HG02571 (cell line): Measurements from ENCODE around the gene FNIP2.
"Not testable (repeated sequence)": the region's sequence is repeated elsewhere in the genome, so short reads cannot be mapped to it uniquely, and the experiment has no call there.

Experiments
- ATAC-seq: cut with Tn5 transposase; IDR thresholded peaks from one replicate; pipeline ENCODE4 v1.9.1; 2021; ENCODE audit warnings: mild to moderate bottlenecking, moderate library complexity; ENCODE audit not compliant: unreplicated experiment

The FNIP2 gene

GRCh38 chr4:158768555-158769174, at the start of gene FNIP2:
FNIP2 (plus strand) TSS chr4:158769026; CDS start chr4:158769213, 187 bp downstream.
- ATAC-seq: peak; percentile 85

DNA sequence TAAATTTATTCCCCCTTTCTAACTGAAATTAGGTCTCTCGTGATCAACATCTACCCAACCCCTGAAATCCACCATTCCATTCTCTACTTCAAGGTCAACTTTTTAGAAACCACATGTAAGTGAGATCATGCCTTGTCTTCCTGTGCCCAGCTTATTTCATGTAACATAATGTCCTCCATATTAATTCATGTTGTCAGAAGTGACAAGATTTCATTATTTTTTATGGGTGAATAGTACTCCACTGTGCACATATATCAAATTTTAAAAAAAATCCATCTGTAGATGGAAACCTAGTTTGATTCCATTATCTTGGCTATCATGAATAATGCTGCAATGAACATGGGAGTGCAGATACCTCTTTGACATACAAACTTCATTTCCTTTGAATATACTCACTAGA, 47.1 kb upstream of the FNIP2 start:
- ATAC-seq: no peak

- ATAC-seq: peak; percentile 6
Observed at GRCh38 chr4:158722291-158722916, 46.4 kb upstream of the FNIP2 start.

GRCh38 chr4:158722917-158723793, 45.7 kb upstream of the FNIP2 start, which contains the start of gene PPID:
PPID (minus strand) TSS chr4:158723396; CDS start chr4:158723288, 108 bp downstream.
- ATAC-seq: peak; percentile 98

GRCh38 chr4:158724637-158725036, 44.2 kb upstream of the FNIP2 start:
- ATAC-seq: no peak

GRCh38 chr4:158726633-158727032, 42.2 kb upstream of the FNIP2 start:
- ATAC-seq: no peak

DNA sequence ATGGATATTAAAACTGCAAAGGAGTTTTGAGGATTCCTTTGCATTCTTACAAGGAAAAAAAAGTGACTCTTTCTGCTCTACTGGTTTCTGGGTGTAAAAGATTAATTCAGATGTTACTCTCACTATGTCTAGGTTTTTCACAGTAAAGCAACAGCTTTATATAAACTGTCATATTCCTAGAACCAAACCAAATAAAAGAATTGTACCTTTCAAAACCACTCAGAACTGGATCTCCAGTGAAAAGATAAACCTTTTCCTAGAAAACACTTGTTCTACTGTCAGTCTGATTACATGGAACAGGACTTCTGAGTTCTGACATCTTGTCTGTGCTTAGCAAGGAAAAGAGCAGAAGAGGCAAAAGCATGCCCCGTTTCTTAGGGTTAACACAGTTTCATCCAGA, 40.6 kb upstream of the FNIP2 start:
- ATAC-seq: no peak

DNA sequence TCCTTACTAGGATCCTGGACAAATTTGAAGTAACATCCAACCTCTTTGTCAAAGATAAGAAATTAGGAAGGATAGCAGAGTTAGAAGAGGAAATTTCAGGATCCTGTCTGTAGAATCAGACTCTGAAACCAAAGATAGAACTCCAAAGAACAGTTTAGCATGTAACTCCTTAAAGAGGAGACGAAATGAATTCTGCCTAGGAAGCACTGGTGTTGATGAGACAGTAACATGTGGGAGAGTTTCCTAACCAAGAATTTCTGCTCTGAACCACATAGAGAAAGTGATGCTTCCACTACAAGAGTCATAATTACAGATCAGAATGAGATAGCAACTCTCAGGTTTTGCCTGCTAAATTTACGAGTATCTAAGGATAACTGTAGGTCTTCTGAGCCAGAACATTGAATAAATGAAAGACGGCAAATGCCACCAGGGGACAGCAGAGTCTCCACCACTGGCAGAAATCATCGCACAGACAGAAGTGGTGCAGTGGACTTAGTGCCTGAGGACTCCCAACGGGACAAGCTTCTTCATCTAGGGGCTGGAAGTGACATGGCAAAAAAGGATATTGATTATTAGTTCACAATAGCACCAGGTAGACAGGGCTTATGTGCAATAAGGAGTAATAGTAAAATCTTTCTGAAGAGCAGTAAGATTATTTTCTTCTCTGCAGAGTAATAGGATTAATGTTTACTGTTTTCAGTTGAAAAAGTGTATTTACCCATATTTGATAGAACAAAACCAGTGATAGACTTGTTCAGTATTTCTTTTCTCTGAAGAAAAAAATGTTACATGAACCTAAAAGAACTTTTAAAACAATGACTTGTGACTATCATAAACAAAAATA, 38.9 kb upstream of the FNIP2 start:
- peak; percentile 92 for ATAC-seq

DNA sequence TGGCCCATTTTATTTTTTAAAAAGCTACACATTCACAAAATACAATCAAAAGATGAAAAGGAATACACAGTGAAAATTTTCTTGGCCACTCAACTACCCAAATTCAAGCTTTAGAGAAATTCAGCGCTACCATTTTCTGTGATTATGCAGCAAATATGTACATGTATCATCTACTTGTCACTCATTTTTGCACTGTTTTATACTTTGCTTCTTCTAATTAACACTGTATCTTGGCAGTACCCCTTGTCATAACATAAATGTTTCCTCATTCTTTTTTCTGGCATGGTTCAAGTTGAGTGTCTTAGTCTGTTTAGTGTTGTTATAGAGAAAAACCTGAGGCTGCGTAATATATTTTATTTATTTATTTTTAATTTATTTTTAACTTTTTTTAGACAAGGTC, 30.0 kb upstream of the FNIP2 start:
- no peak for ATAC-seq

GRCh38 chr4:158739600-158739999, 29.2 kb upstream of the FNIP2 start:
- ATAC-seq: no peak

DNA sequence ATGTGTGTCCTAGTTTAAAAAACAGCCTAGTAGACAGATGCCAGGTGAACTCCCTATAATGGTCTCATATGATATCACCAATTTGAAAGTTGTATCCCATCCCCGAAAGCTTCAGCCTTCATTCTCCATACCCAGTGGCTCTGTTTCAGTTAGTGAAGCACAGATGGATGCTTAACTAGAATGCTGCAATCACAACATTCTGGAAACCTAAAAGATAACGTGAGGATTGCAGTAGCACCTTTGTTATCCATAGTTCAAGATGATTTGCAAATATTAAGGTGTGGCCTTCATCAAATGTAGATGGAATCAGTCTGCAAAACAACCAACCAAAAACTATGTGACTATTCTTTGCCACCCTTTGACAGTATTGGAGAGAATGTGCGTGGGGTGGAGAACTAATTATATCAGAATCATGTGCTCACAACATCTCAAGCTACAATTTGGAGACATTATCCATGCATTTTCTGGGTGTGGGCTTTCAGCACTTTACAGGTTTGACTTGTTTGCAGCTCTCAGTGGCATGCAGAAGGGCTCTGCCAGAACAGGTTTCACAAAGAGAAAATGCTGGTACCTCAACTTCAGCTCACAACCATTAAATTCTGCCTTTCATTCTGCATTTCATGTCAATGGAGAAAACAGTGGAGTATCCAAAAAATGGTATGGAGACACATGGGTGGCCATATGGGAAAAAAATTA, 27.4 kb upstream of the FNIP2 start:
- ATAC-seq: no peak

- not testable (repeated sequence) for ATAC-seq
Observed at GRCh38 chr4:158746537-158746936, 22.3 kb upstream of the FNIP2 start.

GRCh38 chr4:158750379-158750778, 18.4 kb upstream of the FNIP2 start:
- no peak for ATAC-seq

- no peak for ATAC-seq
Observed at GRCh38 chr4:158754385-158755180, 14.2 kb upstream of the FNIP2 start.

- not testable (repeated sequence) for ATAC-seq
Observed at GRCh38 chr4:158755819-158756218, 13.0 kb upstream of the FNIP2 start.

GRCh38 chr4:158756588-158756987, 12.2 kb upstream of the FNIP2 start:
- no peak for ATAC-seq

- ATAC-seq: no peak
Observed at GRCh38 chr4:158758142-158758541, 10.7 kb upstream of the FNIP2 start.

DNA sequence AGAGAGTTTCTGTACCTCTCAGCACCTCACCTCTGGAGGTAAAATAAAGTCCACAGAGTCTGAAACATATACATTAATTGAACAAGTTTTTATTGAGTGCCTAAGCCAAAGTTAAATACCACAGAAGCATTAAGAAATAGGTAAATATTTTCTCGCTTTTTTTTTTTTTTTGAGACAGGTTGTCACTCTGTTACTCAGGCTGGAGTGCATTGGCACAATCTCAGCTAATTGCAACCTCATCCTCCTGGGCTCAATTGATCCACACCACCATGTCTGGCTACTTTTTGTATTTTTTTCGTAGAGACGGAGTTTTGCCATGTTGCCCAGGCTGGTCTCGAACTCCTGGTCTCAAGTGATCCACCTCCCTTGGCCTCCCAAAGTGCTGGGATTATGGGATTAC, 10.1 kb upstream of the FNIP2 start:
- no peak for ATAC-seq

- ATAC-seq: not testable (repeated sequence)
Observed at GRCh38 chr4:158759539-158759938, 9.3 kb upstream of the FNIP2 start.
